Kidney epithelial cell (primary cell): ENCODE results near the gene ZNF609. TPM values are rescaled to one million over a fixed set of nuclear protein-coding genes. Genes with fewer than 3 reads are reported as not detected.

Experiments used
- DNase-seq: peaks from one replicate; pipeline ENCODE4 v3.0.0-alpha.2; 2010; ENCODE audit warnings: low read depth
- H3K27me3 ChIP-seq: 2 replicates; pipeline ENCODE4 v1.6.0; 2011; ENCODE audit warnings: low read length; ENCODE audit not compliant: control insufficient read depth, insufficient read depth
- H3K36me3 ChIP-seq: 2 replicates; pipeline ENCODE4 v1.5.1; 2011; ENCODE audit warnings: low read length; ENCODE audit not compliant: control insufficient read depth, insufficient read depth
- H3K4me3 ChIP-seq: 2 replicates; pipeline ENCODE4 v1.5.1; 2011; ENCODE audit warnings: low read depth, mild to moderate bottlenecking, control low read depth, low read length
- CTCF ChIP-seq: IDR thresholded peaks from 2 replicates; pipeline ENCODE4 v1.5.1; 2011; ENCODE audit warnings: mild to moderate bottlenecking, moderate library complexity, low read length, control low read depth, inconsistent platforms; ENCODE audit not compliant: insufficient read depth, poor library complexity, severe bottlenecking
- total RNA-seq: library from RNA; depleted of rRNA; stranded (reverse); fragments of >200 nt; gene quantifications from 2 replicates; pipeline ENCODE4 v1.2.3, GENCODE V29; 2015

The ZNF609 gene
- total RNA-seq, 1 donor from 2014 or later, result 18.4 TPM

GRCh38 chr15:64678126-64678819, 217.9 kb downstream of the ZNF609 start:
- TF ChIP-seq CTCF, result no peak
- Histone ChIP-seq H3K4me3 (no peak overlapping the region), H3K36me3 (peaks cover 6% of the 10 kb centered on the region), H3K27me3 (no peaks in the 10 kb centered on the region)
- no peak for DNase-seq

- no peaks in the 10 kb centered on the region for H3K27me3 ChIP-seq
- DNase-seq, result no peak
- H3K4me3 ChIP-seq, result no peak overlapping the region
- TF ChIP-seq CTCF, result no peak
- peaks cover 6% of the 10 kb centered on the region for H3K36me3 ChIP-seq
These were observed 219.7 kb downstream of the ZNF609 start for GRCh38 chr15:64680097-64680496.

- TF ChIP-seq CTCF, result peak; percentile 95
- no peaks in the 10 kb centered on the region for H3K27me3 ChIP-seq
- DNase-seq, result no peak
- H3K4me3 ChIP-seq, result no peak overlapping the region
- peaks cover 6% of the 10 kb centered on the region for H3K36me3 ChIP-seq
These were observed 221.1 kb downstream of the ZNF609 start for GRCh38 chr15:64681424-64682024.

- no peak for DNase-seq
- H3K27me3 ChIP-seq, result no peaks in the 10 kb centered on the region
- TF ChIP-seq CTCF, result no peak
- no peak overlapping the region for H3K4me3 ChIP-seq
- peaks cover 6% of the 10 kb centered on the region for H3K36me3 ChIP-seq
These were observed 221.9 kb downstream of the ZNF609 start for GRCh38 chr15:64682255-64682654.

GRCh38 chr15:64683378-64683777, 223.0 kb downstream of the ZNF609 start:
- no peaks in the 10 kb centered on the region for H3K27me3 ChIP-seq
- TF ChIP-seq CTCF, result no peak
- H3K36me3 ChIP-seq, result peaks cover 4% of the 10 kb centered on the region
- no peak overlapping the region for H3K4me3 ChIP-seq
- DNase-seq, result no peak
